Panc1 (cell line): ENCODE measurements around the gene FBRSL1.

Experiments used
- CTCF ChIP-seq: fragments of 450-650 bp; IDR thresholded peaks from 2 replicates; pipeline ENCODE4 v1.5.1; 2017; ENCODE audit warnings: mild to moderate bottlenecking
- POLR2AphosphoS5 ChIP-seq: IDR thresholded peaks from 2 replicates; pipeline ENCODE4 v1.6.1; 2012; ENCODE audit warnings: mild to moderate bottlenecking, low read depth, low read length, moderate library complexity
- SIN3A ChIP-seq: IDR thresholded peaks from 2 replicates; pipeline ENCODE4 v1.6.1; 2012; ENCODE audit warnings: low read depth, mild to moderate bottlenecking, low read length, moderate library complexity, borderline replicate concordance; ENCODE audit not compliant: insufficient read depth
- TF ChIP-seq, protein P1 (sequence below), 2 experiments: IDR thresholded peaks; 2 replicates each; pipeline ENCODE4 v1.6.1; 2011 to 2012; ENCODE audit warnings: low read depth in 2 of 2, control low read depth in 1 of 2, low read length in 1 of 2, mild to moderate bottlenecking in 1 of 2, moderate library complexity in 1 of 2; ENCODE audit not compliant: insufficient read depth in 1 of 2

GRCh38 chr12:132484183-132484890, 5.6 kb upstream of the FBRSL1 start:
- TF ChIP-seq CTCF (no peak), POLR2AphosphoS5 (no peak), SIN3A (no peak)
- TF ChIP-seq, protein P1, sequence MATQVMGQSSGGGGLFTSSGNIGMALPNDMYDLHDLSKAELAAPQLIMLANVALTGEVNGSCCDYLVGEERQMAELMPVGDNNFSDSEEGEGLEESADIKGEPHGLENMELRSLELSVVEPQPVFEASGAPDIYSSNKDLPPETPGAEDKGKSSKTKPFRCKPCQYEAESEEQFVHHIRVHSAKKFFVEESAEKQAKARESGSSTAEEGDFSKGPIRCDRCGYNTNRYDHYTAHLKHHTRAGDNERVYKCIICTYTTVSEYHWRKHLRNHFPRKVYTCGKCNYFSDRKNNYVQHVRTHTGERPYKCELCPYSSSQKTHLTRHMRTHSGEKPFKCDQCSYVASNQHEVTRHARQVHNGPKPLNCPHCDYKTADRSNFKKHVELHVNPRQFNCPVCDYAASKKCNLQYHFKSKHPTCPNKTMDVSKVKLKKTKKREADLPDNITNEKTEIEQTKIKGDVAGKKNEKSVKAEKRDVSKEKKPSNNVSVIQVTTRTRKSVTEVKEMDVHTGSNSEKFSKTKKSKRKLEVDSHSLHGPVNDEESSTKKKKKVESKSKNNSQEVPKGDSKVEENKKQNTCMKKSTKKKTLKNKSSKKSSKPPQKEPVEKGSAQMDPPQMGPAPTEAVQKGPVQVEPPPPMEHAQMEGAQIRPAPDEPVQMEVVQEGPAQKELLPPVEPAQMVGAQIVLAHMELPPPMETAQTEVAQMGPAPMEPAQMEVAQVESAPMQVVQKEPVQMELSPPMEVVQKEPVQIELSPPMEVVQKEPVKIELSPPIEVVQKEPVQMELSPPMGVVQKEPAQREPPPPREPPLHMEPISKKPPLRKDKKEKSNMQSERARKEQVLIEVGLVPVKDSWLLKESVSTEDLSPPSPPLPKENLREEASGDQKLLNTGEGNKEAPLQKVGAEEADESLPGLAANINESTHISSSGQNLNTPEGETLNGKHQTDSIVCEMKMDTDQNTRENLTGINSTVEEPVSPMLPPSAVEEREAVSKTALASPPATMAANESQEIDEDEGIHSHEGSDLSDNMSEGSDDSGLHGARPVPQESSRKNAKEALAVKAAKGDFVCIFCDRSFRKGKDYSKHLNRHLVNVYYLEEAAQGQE (IDR thresholded peaks at IDR 0.05; ENCODE audit: insufficient read depth in 1 of 2, low read depth in 2 of 2, low read length in 1 of 2), result no peak
